COR-L47 (cell line): ENCODE data around the gene TNFSF10.
"Not testable (repeated sequence)": the region's sequence is repeated elsewhere in the genome, so short reads cannot be mapped to it uniquely, and the experiment has no call there.

Experiments used
- DNase-seq: peaks from one replicate; lab custom pipeline; 2025; lab: John Stamatoyannopoulos, UW

TNFSF10 gene

DNA sequence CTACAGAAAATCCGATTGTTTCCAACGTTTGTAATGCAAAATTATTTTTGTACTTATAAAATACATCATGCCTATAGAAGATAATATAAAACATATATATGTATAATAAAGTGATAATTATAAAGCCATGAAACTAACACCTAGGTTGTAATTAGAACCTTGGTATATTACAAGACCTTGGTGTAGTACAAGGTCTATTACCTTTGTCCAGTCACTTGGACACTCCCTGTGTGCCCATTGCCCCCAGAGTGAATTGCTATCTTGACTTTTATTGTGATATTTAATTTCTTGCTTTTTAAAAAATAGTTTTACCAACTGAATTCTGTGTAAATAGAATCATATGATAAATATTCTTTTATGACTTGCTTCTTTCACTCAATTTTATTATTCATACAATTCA is 20.7 kb upstream of the TNFSF10 start:
- DNase-seq, result no peak

DNA sequence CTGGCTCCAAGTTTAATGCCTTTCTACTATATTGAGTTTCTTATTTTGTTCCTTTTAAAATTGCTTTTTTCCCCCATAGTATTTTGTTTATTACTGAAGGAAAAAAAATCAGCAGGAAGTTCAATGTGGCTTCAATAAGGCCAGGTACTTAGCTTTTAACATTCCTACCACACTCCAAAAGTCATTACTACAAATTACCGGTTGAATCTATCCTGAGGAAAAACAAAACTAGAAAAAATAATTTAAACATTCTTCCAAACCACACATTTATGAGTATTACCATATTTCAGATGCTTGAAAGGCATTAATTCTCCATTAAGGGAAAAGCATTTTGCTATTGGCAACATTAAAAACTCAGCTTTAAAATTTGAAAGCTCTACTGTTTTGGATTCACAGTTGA is 20.2 kb upstream of the TNFSF10 start:
- no peak for DNase-seq

- DNase-seq, result no peak
Observed at GRCh38 chr3:172542999-172543398, 19.8 kb upstream of the TNFSF10 start.

GRCh38 chr3:172541945-172542488 is 18.8 kb upstream of the TNFSF10 start:
- DNase-seq, result no peak

DNA sequence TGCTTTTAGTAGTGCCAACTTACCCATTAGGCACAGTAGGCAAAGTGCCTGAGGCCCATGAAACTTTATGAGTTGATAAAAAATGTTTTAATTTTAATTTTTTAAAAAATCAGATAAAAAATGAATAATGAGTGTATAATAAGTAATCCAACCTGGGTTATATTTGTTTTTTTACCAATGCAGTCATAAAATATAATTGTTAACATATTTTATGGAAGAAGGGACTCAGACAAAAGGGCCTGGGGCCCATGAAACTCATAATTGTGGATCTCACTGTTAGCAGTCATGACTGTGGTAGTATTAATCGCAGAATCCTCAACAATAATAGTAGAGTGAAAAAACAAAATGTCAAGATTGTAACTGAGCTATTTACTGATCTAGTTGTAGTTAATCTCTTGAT is 16.8 kb upstream of the TNFSF10 start:
- no peak for DNase-seq

GRCh38 chr3:172539273-172539672 is 16.0 kb upstream of the TNFSF10 start:
- no peak for DNase-seq

DNA sequence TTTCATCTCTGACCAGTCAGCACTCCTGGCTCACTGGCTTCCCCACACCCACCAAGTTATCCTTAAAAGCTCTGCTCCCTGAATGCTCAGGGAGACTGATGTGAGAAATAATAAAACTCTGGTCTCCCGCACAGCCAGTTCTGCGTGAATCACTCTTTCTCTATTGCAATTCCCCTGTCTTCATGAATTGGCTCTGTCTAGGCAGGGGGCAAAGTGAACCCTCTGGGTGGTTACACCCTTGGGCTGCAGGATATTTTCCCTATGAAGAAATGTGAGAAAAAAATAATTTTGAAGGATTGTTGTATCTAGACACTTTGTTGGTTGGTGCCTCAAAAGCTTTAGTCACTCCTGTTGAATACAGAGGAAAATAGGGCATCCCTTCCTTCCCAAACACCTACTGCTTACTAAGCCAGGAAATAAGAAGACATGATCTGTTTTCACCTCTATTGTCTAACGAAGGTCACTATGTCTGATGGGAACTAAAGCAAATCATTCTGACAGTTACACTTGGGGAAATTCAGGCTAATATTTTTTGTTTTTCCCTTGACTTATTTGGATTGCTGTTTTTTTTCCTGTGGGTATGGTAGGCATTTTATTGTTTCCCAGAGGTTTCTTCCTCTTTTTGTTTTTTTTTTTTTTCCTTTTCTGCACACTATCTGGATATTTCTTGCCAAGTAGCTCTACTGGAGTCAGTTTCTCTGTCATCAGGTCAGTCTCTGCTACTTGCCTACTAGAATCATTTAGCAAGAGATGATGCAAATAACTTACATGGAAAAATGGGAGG is 15.3 kb upstream of the TNFSF10 start:
- DNase-seq, result no peak

DNA sequence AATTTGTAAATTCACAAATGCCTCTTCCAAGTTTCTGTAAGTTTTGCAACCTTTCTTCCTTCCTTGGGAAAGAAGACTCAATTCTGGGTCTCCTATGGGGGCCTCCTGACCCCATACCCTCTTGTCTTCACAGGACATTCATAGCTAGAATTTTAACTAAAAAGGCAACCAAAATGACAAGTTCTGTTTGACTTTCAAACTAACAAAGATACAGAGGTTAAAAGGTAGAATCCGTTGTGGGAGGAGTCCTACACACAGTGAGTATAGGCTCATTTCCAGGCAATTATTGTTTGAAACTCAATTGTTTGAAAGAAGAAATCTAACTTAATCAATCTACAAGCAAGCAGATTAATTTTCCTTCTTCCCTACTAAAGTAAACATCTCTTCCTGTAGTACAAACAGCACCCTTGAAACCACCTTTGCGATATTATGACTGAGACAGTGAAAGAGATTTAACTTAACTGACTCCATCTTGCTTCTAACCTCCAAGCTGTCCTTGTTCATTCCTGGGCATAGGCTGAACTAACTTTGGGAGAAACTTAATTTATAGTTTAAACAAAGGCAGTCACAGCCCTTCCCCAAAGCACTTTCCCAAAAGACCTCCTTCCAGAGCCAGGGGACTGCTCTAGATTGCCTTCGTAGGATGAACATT is 14.4 kb upstream of the TNFSF10 start:
- DNase-seq, result no peak

GRCh38 chr3:172536993-172537419 is 13.8 kb upstream of the TNFSF10 start:
- DNase-seq, result no peak

DNA sequence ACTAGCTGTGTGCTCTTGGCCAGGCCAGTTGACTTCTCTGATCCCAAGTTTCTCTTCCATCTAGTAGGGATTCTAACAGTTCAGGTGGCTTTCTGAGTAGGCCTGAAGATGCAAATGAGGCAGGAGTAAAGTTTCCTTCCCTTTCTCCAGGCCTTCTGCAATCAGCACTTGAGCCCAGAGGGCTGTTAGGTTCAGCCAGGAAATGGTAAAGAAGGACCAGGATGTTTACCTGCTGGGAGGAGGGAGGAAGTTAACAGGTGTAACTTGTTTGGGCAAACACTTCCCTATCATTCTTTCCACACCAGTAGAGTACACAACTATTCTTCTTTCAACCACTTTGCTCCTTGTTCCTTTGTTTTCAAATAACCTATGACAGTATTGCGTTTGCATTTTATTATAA is 13.3 kb upstream of the TNFSF10 start:
- DNase-seq, result no peak

DNA sequence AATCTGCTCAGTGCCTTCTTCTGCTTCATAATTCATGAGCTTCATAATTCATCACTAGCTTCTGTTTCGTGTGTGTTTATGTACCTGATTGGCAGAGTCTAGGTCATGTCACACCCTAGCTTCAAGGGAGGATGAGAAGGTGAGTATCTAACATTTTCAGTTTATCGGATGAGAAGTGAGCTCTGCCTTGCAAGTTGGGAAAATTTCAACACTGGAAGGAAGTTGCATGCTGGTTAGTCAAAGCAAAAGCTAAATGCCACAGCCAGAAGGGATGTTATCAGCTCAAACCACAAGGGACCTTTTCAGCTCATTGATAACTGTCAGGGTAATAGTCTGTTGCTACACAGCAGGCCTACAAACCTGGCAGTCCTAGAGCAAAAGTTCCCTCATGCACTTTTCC is 7.3 kb upstream of the TNFSF10 start:
- DNase-seq, result no peak

DNA sequence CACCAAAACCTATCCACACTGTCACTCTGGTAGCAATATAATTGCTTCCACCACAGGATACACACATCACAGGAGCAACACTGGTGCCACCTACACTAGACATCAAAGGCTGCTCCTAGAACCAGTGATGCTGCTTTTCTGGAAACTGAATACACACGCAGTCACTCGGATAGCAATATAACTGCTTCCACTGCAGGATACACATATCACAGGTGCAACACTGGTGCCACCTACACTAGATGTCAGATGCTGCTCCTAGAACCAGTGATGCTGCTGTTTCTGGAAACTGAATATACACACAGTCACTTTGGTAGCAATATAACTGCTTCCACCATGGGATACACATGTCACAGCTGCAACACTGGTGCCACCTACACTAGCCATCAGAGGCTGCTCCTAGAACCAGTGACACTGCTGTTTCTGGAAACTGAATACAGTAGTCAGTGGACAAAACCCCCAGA is 6.9 kb upstream of the TNFSF10 start:
- DNase-seq, result no peak

DNA sequence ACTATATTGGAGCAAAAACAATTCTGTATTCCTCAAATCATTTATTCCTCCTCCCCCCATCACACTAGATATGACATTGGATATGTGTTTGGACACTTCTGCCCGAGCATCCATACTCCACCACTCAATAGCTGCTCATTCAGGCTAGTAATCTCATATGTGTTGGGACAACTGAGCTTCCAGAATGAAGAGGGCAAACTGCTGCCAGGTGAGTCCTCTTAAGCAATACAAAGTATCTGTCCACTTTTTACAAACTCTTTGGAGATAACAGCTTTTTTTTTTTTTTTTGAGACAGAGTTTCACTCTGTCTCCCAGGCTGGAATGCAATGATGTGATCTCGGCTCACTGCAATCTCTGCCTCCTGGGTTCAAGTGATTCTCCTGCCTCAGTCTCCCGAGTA is 5.4 kb upstream of the TNFSF10 start:
- no peak for DNase-seq

DNA sequence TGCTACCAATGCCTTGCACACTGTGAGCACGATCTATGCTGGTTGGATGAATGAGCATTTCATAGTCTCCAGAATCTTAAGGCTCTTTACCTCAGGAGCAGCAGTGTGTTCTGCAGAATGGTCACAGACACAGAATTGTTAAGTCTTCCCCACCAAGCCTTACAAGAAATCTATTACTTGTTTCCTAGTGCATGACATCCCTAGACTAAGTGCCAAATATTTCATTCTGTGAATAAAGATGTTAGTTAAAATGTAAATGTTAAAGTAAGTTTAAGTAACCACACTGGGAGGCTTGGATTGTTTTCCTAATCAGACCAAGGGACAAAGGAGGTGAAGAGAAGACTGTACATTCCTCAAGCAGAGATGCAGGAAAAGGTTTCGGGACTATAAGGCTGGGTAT is 4.1 kb upstream of the TNFSF10 start:
- DNase-seq, result no peak

DNA sequence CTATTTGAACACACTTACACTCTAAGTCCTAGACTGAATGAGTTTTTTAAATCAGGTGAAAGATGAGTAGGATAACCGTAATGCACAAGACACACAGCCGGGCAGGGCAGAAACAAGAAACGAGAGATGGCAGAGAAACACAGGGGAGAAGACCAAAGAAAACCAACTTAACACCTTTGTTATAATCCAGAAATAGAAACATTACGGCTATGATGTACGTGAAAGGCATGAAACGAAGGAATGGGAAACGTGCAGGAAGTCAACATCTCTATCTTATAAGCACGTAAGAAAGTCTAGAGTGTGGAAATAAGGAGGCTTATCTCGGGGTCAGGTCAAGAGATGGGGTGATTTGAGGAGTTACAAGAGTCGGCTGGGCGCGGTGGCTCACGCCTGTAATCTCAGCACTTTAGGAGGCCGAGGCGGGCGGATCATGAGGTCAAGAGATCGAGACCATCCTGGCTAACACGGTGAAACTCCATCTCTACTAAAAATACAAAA is 1.9 kb upstream of the TNFSF10 start:
- no peak for DNase-seq

- no peak for DNase-seq
Observed at GRCh38 chr3:172524611-172525010, 1.4 kb upstream of the TNFSF10 start.

- not testable (repeated sequence) for DNase-seq
Observed at GRCh38 chr3:172521837-172522726, 1.1 kb downstream of the TNFSF10 start.

DNA sequence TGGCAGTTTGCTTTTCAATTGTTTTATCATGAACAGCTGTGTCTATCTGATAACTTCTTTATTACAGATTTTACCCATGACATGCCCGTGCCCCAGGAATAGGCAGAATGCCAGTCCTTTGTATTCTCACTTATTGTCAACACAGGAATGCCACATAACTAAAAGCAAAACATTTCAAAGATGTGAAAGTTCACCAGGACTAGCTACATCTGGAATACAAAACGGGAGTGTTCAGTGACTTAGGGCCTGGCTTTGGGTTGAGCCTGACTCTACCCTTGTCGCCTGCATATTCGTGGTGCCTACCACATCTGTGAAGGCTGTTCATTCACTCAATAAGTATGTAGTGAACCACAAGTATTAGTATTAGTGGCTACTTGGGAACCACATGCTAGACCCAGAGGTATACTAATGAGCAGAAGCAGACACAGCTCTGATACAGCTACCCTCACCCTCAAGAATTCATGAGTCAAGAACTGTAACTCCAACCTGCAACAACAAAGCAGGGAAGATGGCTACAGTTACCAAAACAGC is 2.9 kb downstream of the TNFSF10 start:
- DNase-seq, result no peak

DNA sequence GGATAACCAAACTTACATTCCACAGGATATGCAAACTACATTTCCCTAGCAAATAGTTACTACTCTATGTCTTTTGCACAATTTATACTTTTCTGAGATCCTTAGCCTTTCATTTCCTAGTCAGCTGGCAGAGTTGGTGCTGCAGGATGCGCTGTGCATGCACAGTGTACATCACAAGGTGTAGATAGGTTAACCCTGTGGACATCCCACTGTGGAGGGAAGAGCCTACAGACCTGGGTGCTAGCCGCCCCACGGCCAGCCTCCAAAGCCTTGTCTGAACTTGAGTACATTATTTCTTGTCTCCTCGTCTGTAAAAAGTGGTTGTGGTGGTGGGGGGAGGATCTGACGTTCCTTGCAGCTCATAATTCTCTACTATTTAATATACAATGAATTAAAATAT is 3.5 kb downstream of the TNFSF10 start:
- no peak for DNase-seq

- DNase-seq, result no peak
Observed at GRCh38 chr3:172518929-172519640, 4.1 kb downstream of the TNFSF10 start.

GRCh38 chr3:172517859-172518466 is 5.3 kb downstream of the TNFSF10 start:
- DNase-seq, result no peak
